ENCODE measurements around the gene AGFG1. TPM values are rescaled to one million over a fixed set of nuclear protein-coding genes. Genes with fewer than 3 reads are reported as not detected.

AGFG1 gene
- total RNA-seq, 4 donors from 2014 or later, result 55.1 to 75.6 (median 61.5) TPM

GRCh38 chr2:227456772-227457171, 15.2 kb upstream of the AGFG1 start:
- intact Hi-C loops (cut with DNase I; ENCODE audit: low total_unique reads), result no loop called here

GRCh38 chr2:227460070-227460485, 11.9 kb upstream of the AGFG1 start:
- H3K9me3 ChIP-seq, result no peaks in the 10 kb centered on the region
- TF ChIP-seq CTCF (IDR thresholded peaks at IDR 0.05 in 4 of 5, conservative IDR thresholded peaks at IDR 0.05 in 1 of 5) (no peak), POLR2A (IDR thresholded peaks at IDR 0.05) (no peak)
- in situ Hi-C loops (cut with MboI; ENCODE audit: low sequenced_read_pairs in 4 of 4), result loop anchor here in 1 of 4 donors (25.0 kb wide), 1 partner anchor 302 kb away; no protein-coding TSS in a partner anchor
- H3K27me3 ChIP-seq, result no peaks in the 10 kb centered on the region
- no peaks in the 10 kb centered on the region for H3K4me1 ChIP-seq
- H3K4me3 ChIP-seq, result no peak overlapping the region
- DNase-seq (no peak), ATAC-seq (no peak)
- no peak overlapping the region for H3K27ac ChIP-seq
- no peaks in the 10 kb centered on the region for H3K36me3 ChIP-seq
- intact Hi-C loops (cut with DNase I; ENCODE audit: low total_unique reads), result no loop called here

More at GRCh38 chr2:227456772-227457171, 15.2 kb upstream of the AGFG1 start:
- Histone ChIP-seq H3K36me3 (no peaks in the 10 kb centered on the region), H3K9me3 (no peaks in the 10 kb centered on the region), H3K27ac (no peak overlapping the region), H3K4me3 (no peak overlapping the region), H3K4me1 (no peaks in the 10 kb centered on the region), H3K27me3 (no peaks in the 10 kb centered on the region)
- ATAC-seq, result no peak
- no peak for TF ChIP-seq CTCF (IDR thresholded peaks at IDR 0.05 in 4 of 5, conservative IDR thresholded peaks at IDR 0.05 in 1 of 5)
- TF ChIP-seq POLR2A (IDR thresholded peaks at IDR 0.05), result no peak
- in situ Hi-C loops (cut with MboI; ENCODE audit: low sequenced_read_pairs in 4 of 4), result loop anchor here in 1 of 4 donors (25.0 kb wide), 1 partner anchor 306 kb away; no protein-coding TSS in a partner anchor
- no peak for DNase-seq

- Histone ChIP-seq H3K4me3 (no peak overlapping the region), H3K27ac (no peak overlapping the region), H3K4me1 (no peaks in the 10 kb centered on the region), H3K27me3 (no peaks in the 10 kb centered on the region), H3K9me3 (no peaks in the 10 kb centered on the region), H3K36me3 (no peaks in the 10 kb centered on the region)
- no peak for TF ChIP-seq CTCF (IDR thresholded peaks at IDR 0.05 in 4 of 5, conservative IDR thresholded peaks at IDR 0.05 in 1 of 5)
- in situ Hi-C loops (cut with MboI; ENCODE audit: low sequenced_read_pairs in 4 of 4) (loop anchor here in 1 of 4 donors (25.0 kb wide), 1 partner anchor 301 kb away; no protein-coding TSS in a partner anchor), intact Hi-C loops (cut with DNase I; ENCODE audit: low total_unique reads) (no loop called here)
- ATAC-seq (no peak), DNase-seq (no peak)
These were observed 11.1 kb upstream of the AGFG1 start for GRCh38 chr2:227460833-227461232.

GRCh38 chr2:227461811-227462461, 10.0 kb upstream of the AGFG1 start:
- in situ Hi-C loops (cut with MboI; ENCODE audit: low sequenced_read_pairs in 4 of 4) (loop anchor here in 1 of 4 donors (25.0 kb wide), 1 partner anchor 300 kb away; no protein-coding TSS in a partner anchor), intact Hi-C loops (cut with DNase I; ENCODE audit: low total_unique reads) (no loop called here)
- no peak overlapping the region for H3K4me3 ChIP-seq
- H3K27ac ChIP-seq, result no peak overlapping the region
- H3K9me3 ChIP-seq, result no peaks in the 10 kb centered on the region
- ATAC-seq, result no peak
- DNase-seq, result no peak
- no peak for TF ChIP-seq CTCF (IDR thresholded peaks at IDR 0.05 in 4 of 5, conservative IDR thresholded peaks at IDR 0.05 in 1 of 5)
- no peak for TF ChIP-seq POLR2A (IDR thresholded peaks at IDR 0.05)
- no peaks in the 10 kb centered on the region for H3K36me3 ChIP-seq
- no peaks in the 10 kb centered on the region for H3K4me1 ChIP-seq
- no peaks in the 10 kb centered on the region for H3K27me3 ChIP-seq

Measured in gastrocnemius medialis (tissue), 4 donors.